NCI-H774 (cell line): ENCODE measurements around the gene PARD3.

Experiments
- DNase-seq: peaks from one replicate; lab custom pipeline; 2025; lab: John Stamatoyannopoulos, UW

PARD3 gene

DNA sequence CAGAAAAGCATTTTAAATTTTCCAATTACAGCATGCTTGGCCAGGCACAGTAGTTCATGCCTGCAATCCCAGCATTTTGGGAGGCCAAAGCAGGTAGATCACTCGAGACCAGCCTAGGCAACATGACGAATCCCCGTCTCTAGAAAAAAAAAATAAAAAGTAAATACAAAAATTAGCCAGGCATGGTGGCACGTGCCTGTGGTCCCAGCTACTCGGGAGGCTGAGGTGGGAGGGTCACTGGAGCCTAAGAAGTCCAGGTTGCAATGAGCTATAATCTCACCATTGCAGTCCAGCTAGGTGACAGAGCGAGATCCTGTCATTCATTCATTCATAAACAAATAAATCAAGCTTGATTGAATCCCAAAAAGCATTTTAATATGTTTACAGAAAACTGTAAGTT, 234.9 kb downstream of the PARD3 start:
- DNase-seq = no peak

DNA sequence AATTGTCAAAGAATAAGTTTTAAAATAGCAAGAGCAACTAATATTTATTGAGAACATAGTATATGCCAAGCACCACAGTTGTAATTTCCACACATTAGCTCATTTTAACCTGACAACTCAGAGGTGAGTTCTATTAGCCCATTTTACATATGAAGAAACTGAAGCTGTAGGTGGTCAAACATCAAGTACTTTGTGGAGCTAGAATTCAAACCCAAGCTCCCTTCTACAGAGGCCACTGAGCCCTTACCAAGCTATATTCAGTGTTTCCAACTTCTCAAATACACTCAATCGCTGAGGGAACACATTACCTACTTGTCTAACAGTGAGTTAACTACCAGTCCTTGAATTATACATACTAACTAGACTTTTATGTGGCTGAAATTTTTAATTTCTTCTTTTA, 236.6 kb downstream of the PARD3 start:
- DNase-seq = no peak

DNA sequence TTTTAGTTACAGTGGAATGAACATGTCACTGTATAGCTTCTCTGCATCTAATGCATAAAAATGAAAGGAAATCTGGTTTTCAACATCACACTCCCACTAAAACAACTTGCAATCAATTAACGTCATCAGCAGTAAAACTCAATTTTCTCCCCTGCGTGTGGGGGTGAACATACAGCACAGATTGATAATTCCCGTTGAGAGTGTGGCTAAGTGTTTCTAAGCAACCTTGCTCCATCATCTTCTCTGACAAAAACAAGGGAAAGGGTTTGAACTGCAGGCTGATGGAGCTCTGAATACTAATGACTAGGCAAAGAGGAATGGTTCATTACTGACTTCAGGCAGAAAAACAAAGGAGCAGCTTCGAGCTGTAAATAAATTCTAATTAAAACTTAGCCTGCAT, 238.3 kb downstream of the PARD3 start:
- DNase-seq = no peak

DNA sequence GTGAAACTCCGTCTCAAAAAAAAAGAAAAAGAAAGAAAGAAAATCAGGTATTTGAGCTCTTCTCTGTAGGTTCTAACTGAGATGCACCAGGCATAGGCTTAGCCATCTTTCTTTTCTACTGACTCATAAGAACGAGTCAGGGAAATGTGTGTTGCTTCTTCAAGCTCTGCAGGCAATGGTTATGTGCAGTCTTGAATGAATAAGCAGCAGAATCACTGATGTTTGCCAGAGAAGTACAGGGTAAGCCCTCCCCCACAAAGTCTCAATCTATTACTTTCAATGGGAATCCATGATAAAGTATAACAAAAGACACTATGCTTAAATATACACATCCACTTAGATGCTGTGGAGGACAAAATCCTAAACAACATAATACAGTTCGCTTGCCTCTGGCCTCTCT, 239.2 kb downstream of the PARD3 start:
- no peak for DNase-seq

DNA sequence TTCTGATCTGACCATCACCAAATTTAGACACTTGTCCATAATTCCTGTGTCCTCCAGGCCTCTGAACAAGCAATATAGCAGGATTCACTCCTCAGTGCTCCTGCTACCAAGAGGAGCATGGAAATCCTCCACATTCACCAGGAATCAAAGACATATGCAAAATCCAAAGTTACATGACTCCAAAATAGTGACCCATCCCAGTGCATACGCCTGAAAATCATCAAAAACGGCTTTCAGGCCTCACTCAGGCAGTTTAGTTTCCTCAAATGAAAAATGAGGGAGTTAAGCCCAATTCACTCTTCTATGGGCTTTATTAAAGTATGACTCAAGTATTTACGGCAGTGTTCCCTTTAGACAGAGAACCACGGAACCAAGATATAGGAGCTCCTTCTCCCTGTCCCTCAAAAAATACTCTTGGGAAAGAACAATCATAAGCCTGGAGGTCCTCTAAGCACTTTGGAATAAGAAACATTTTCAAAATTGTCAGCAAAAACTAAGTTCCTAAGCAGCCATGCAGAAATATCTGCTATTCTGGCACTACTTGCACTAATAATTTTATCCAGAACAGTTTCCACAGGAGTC, 240.7 kb downstream of the PARD3 start:
- DNase-seq = no peak

DNA sequence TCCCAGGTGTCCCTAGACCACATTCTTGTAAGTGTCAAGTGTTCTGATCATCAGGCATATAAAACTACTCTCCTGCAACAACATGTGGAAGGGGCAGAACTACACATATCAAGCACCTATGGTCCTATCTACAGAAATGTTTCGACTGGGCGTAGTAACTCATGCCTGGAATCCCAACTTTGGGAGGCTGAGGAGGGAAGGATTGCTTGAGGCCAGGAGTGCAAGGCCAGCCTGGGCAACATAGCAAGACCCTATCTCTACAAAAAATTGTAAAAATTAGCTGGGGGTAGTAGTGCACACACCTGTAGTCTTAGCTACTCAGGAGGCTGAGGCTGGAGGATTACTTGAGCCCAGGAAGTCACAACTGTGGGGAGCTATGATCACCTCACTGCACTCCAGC, 244.2 kb downstream of the PARD3 start:
- no peak for DNase-seq

DNA sequence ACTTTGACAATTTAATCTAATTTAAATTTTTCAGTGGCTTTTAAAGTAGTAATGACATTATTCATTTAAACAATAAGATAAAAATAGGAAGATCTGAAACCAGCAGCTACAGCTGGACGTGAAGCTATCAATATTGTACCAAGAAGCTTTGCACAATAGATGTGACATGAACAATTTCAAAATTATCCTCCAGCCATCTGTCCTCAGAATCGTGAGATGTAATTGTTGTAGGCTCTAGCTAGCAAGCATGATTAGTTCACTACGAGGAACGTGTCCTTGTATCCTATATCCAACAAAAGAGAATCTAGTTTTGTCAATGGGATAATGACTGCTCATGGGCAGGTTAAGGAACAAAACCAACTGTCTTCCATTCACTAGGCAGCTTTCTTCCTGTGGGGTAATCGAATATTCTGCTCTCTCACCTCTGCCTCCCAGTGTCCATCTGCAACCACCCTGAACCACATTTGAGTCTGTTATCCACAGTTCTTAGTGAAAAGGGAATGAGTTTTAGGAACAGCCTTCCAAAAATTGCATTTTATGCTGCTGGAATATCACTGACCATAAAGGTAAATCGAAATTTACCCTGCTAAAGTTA, 247.3 kb downstream of the PARD3 start:
- no peak for DNase-seq

DNA sequence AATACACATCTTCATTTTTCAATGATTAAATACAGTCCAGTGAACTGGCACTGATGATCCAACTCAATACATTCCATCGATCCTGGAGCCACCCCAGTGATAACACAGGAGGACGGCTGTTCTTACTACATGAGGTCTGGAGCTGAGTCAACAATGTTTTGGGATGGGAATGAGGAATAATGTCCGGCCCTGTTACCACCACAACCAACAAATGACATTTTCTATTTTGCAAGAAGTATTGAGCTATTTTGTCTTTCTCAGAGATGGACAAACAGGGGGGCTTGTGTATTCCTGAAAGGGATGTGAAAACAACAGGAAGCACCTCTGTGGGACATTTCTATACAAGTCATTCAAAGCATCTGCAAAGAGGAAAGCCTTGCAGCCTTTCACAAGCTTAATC, 249.2 kb downstream of the PARD3 start:
- no peak for DNase-seq

DNA sequence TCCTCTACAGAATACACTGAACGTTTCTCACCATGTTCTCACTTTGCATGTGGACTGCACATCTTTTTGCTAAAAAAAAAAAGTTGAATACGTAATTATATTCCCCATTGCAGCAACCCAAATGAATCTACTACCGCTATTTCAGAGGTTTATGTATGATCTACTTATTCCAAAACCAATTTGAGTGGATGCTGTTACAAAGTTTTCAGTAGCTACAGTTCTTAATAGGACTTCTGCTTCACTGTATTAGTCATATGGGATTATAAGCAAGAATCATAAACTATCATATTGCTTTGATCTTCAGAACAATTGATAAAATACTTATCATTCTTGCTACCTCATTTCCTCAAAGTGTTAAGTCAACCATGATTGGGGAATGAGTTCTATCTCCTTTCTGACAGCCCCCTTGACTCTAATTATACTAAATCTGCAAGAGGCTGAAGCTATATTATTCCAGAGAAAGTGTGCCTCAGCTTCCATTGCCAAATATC, 257.0 kb downstream of the PARD3 start:
- DNase-seq = no peak

DNA sequence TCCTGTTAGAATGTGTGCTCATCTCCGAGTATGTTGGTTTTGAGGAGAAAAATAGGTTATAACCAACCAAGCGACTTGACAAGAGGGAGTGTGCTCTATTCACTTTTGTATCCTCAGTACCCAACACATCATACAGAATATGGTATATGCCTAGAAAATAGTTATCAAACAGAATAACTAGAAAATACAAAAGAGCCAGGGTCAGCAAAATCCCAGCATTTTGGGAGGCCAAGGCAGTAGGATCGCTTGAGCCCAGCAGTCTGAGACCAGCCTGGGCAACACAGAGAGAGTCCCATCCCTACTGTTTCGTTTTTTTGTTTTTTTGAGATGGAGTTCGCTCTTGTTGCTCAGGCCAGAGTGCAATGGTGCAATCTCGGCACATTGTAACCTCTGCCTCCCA, 257.9 kb downstream of the PARD3 start:
- no peak for DNase-seq

DNA sequence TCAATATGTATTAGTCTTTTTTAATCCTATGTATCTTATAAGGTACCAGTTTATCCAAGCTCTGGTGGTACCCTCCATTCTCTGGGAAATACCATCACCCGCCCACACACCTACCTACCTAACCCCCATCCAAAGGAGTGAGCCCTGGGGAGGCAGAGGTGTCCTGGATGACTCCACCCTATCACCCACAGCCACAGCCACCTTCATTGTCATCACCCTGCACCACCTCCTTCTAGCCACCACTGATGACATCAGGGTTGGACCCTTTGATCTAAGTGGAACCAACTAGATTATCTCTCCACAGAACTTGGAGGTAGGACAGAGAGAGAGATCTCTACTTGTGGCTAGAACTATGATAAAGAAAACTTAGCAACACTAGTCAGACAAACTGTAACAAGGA, 259.4 kb downstream of the PARD3 start:
- DNase-seq = no peak

DNA sequence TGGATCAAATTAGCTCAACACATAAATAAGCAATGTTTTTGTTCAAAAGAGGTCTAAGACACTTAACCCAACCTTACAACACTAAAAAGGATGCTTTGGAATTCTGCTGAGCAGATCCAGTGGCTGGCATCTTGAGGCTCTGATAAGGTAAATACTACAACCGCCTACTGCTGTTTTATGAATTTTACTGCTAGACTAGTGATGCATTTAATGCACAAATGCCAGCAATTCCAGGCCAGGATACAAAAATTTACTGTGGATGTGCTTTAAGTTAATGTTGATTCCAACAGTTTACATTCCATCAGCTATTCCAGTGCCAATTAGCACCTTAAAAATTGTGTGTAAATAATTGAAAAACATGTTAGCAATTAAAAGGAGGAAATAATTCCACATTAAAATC, 261.3 kb downstream of the PARD3 start:
- no peak for DNase-seq

DNA sequence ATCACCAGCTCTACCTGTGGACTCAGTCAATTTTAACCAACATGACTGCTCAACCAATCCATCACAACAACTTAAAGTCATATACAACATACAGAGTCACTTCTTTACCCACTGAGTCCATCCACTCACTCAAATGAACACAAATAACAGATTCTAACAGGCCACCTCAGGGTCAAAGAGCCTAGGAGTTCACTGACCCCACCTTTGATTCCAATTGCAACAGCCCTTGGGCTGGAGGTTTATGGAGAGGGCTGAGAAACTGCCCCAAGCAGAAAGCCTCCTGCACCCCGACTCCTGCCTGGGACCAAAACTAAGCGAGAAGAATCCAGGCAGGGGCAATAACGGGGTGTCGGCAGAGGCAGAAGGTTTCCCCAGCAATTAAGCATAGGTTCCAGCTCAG, 263.8 kb downstream of the PARD3 start:
- no peak for DNase-seq

DNA sequence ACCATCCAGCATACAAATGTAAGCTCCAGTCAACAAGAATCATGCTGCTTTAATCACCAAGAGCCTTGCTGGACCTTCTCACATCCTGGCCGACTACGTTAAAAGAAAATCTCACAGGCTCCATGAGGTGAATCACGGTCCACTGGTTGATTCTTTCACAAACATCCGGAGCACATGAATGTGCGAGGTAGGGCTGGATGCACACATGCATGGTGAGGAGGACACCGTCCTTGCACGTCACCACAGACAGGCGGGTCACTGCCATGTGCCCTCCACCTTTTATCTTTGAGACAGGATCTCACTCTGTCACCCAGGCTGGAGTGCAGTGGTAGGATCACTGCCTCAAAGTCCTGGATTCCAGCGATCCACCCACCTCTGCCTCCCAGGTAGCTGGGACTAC, 265.1 kb downstream of the PARD3 start:
- no peak for DNase-seq

DNA sequence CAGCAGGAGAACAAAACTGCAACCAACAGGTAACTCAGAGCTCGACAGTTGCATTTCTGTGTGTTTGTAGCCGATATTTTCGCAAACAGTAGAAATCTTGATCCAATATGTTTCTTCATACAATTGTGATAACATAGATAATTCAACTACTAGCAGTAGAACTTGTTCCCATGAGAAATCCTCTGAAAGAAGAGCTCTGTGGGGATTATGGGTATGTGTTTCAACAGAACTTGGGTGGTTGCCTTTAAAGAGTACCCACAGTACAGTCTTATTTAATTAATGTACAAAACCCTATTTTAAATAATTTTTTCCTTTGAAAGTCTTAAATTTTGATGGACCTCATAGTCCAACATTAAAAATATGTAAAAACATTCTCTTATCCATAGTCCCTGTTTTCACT, 266.1 kb downstream of the PARD3 start:
- DNase-seq = no peak

DNA sequence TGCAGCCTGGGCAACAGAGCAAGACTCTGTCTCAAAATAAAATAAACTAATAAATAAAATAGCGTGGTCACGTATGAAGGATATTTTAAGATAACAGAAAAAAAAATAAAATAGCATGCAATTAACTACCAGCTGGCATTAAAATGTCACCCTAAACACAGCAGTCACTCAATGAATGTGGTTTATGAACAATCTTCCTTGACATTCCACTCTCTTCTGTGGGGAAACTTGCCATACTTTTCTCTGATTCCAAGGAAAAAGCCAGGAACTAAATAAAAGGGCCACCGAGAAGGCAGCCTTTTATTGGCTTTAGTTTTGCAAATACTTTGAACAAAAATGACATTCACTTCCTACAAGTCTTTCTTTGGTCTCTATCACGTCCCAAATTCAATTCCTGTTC, 266.6 kb downstream of the PARD3 start:
- no peak for DNase-seq

DNA sequence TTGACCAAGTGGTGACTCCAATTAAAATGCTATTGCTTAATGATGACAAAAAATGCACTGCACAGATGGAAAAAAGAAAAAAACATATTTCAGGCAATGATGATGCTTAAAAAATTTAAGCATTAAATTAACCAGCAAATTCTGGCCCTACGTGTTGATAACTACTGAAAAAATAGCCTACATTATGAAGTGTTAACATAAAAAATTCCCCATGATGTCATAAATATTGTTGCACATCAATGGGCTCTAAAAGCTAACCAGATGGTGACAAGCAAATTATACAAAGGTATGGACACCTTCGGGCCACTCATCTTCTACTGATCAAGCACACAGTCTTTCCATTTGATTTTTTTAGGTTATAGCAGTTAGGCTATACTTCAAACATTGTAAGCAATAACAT, 267.4 kb downstream of the PARD3 start:
- DNase-seq = no peak

DNA sequence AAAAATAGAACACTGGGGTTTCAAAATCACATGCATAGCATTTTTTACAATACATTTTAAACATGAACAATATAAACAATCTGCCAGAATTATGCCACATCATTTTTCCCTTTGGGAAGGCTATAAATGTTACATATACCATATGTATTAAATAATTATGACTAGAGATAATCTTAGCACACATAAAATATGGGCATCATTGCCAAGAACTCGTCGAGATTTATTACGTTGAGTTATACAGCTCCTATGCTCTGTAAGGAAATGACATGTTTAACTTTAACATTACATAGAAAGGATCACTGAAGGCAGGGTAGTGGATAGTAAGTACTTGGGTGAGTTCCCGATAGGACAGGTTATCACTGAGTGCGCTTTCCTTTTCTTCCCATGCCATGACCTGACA, 267.8 kb downstream of the PARD3 start:
- DNase-seq = no peak

DNA sequence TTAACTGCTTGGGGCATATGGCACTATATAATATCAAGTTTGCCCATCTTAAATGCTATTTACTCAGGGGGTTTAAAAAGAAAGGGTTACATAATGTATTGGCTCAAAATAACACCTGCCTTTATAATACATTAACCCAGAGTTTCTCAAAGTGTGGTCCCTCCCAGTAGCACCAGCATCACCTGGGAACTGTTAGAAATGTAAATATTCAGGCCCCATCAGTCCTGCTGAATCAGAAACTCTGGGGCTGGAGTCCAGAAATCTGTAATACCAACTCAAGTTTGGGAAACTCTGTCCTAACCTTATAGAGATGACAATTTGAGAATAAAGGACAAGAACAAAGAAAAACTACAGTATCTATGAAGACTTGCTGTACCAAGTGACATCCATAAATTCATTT, 270.7 kb downstream of the PARD3 start:
- no peak for DNase-seq

DNA sequence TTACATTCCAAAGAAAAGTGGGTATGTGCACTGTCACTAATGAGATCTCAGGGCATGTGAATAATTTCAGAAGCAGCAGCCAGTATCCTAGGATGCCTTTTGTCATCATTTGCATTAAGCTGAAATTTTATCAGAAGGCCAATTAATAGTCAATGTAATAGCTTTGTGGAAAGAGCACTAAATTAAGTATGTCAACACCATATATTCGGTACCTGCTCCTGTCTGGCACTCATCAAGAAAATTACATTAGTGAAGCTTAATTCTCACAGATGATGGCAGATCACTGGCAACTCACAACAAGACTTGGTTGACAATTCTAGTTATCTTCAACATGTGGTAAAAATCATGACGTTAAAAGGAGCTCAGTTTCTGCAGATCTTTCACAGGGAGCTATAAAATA, 271.4 kb downstream of the PARD3 start:
- DNase-seq = no peak

DNA sequence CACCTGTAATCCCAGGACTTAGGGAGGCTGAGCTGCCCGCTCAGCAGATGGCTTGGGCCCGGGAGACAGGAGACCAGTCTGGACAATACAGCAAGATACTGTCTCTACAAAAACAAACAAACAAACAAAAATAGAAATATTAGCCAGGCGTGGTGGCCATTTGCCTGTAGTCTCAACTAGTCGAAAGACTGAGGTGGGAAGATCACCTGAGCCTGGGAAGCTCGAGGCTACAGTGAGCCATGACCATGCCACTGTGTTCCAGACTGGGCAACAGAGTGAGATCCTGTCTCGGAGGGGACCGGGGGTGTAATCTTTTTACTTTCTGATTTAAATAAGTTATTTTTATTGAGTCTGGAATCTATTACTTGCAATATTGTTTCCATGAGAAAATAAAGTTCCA, 274.6 kb downstream of the PARD3 start:
- no peak for DNase-seq

DNA sequence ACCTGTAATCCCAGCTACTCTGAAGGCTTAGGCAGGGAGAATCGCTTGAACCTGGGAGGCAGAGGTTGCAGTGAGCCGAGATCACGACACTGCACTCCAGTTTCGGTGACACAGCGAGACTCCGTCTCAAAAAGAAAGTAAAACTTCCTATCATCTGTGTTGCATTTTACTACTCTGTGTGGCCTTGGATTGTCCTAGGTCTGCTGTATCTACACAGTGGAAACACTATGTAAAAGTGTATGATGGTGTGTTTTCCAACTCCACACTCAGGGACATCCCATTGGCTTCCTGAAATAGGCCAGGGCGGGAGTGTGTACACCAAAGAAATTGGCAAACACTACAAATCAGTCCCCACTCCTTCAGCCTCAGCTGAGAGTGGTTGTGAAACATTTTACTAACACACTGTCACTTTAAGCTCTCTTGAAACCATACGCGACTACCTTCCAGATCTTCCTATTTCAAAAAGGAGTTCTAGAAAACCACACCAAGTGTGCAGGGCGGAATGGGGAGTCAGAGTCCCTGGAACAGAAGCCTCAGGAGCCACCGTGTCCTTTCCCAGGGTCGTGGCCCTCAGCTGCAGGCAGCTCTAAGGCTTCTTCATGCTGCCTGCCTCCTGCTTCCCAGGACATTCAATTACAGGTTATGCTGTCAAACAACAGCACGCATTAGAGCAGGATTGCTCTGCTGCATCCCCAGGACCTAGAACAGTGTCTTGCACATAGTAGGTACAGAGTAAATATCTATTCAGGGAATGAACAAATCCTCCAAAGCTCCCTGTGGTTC, 275.4 kb downstream of the PARD3 start:
- no peak for DNase-seq

DNA sequence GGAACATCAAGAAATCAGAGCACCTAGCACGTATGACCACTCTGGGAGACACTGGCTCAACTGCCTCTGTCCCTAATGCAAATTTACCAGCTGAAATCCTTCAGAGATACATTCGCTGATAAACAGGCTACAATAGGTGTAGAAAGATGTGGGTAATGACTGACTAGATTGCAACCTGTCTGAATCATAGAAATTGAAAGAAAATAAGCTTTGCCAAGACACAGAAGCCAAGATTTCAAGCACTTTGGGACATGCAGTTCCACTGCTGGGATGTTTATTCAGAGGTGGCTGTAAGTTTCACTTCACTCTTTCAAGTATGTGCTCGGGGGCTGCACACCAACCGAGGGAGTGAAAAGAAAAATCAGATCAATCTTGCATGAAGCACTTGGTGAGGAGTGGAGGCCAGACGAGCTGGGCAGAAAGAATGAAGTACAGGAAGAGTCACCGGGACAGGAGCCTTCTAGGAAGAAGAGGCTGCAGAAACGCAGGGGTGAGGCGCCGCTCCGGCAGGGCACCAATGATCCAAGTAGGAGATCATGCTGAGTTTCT, 276.7 kb downstream of the PARD3 start:
- DNase-seq = no peak
